Measurements from ENCODE around the gene TBXA2R. TPM values are rescaled to one million over a fixed set of nuclear protein-coding genes. Genes with fewer than 3 reads are reported as not detected.

The TBXA2R gene
- under 1 TPM; 0.32 to 0.44 (median 0.33) TPM for total RNA-seq

- peak within 1 kb of the TSS; percentile 60 to 73 for H3K27ac ChIP-seq
- peak within 1 kb of the TSS; percentile 47 to 76 (median 58) for H3K4me3 ChIP-seq
- H3K4me1 ChIP-seq: peaks cover 0 to 7% of the 10 kb centered on the region in 2 donors
- peak in 1 of 3 donors; percentile 11 for TF ChIP-seq POLR2AphosphoS5 (IDR thresholded peaks at IDR 0.05)
- no peak for TF ChIP-seq POLR2A (IDR thresholded peaks at IDR 0.05)
- H3K9me3 ChIP-seq: no peaks in the 10 kb centered on the region
- peak in 1 of 2 donors; percentile 54 for DNase-seq (ENCODE audit: low spot score in 2 of 2)
- intact Hi-C loops (cut with DNase I; ENCODE audit: low total_unique reads): no loop called here
- H3K27me3 ChIP-seq: no peaks in the 10 kb centered on the region
- no peaks in the 10 kb centered on the region for H3K36me3 ChIP-seq
Measured at GRCh38 chr19:3606690-3607289, at the start of gene TBXA2R. Gene TBXA2R, minus strand, starts transcription at chr19:3606875. Its CDS starts 6,241 bp downstream, at chr19:3600634.

GRCh38 chr19:3656073-3656746 lies 49.5 kb upstream of the TBXA2R start:
- DNase-seq (ENCODE audit: low spot score in 2 of 2): no peak
- no peak overlapping the region for H3K4me3 ChIP-seq
- TF ChIP-seq CTCF (IDR thresholded peaks at IDR 0.05): no peak
- no peak for TF ChIP-seq POLR2AphosphoS5 (IDR thresholded peaks at IDR 0.05)
- TF ChIP-seq POLR2A (IDR thresholded peaks at IDR 0.05): no peak
- H3K27ac ChIP-seq: no peak overlapping the region
- H3K9me3 ChIP-seq: no peaks in the 10 kb centered on the region
- H3K4me1 ChIP-seq: no peaks in the 10 kb centered on the region
- H3K36me3 ChIP-seq: peaks cover 7% of the 10 kb centered on the region
- intact Hi-C loops (cut with DNase I; ENCODE audit: low total_unique reads): loop anchor here (10.0 kb wide), 1 partner anchor 649 kb away; the partner anchor contains the start of genes FSD1 and TMIGD2
- no peaks in the 10 kb centered on the region for H3K27me3 ChIP-seq

- Histone ChIP-seq H3K27ac (no peak overlapping the region), H3K27me3 (no peaks in the 10 kb centered on the region), H3K4me1 (peaks cover 0 to 2% of the 10 kb centered on the region in 2 donors), H3K36me3 (peaks cover 7% of the 10 kb centered on the region), H3K9me3 (no peaks in the 10 kb centered on the region), H3K4me3 (no peak overlapping the region)
- TF ChIP-seq POLR2A (IDR thresholded peaks at IDR 0.05): no peak
- DNase-seq (ENCODE audit: low spot score in 2 of 2): no peak
- intact Hi-C loops (cut with DNase I; ENCODE audit: low total_unique reads): loop anchor here (10.0 kb wide), 1 partner anchor 649 kb away; the partner anchor contains the start of genes FSD1 and TMIGD2
Measured at GRCh38 chr19:3655402-3656072, 48.9 kb upstream of the TBXA2R start.

GRCh38 chr19:3653865-3654513 lies 47.3 kb upstream of the TBXA2R start:
- H3K4me1 ChIP-seq: peaks cover 5 to 10% of the 10 kb centered on the region in 2 donors
- H3K4me3 ChIP-seq: no peak overlapping the region
- peaks cover 7% of the 10 kb centered on the region for H3K36me3 ChIP-seq
- intact Hi-C loops (cut with DNase I; ENCODE audit: low total_unique reads): loop anchor here (10.0 kb wide), 1 partner anchor 651 kb away; the partner anchor contains the start of genes FSD1 and TMIGD2
- no peaks in the 10 kb centered on the region for H3K9me3 ChIP-seq
- no peak for TF ChIP-seq POLR2AphosphoS5 (IDR thresholded peaks at IDR 0.05)
- no peak for TF ChIP-seq CTCF (IDR thresholded peaks at IDR 0.05)
- TF ChIP-seq POLR2A (IDR thresholded peaks at IDR 0.05): no peak
- no peak for DNase-seq (ENCODE audit: low spot score in 2 of 2)
- no peak overlapping the region for H3K27ac ChIP-seq
- no peaks in the 10 kb centered on the region for H3K27me3 ChIP-seq

DNA sequence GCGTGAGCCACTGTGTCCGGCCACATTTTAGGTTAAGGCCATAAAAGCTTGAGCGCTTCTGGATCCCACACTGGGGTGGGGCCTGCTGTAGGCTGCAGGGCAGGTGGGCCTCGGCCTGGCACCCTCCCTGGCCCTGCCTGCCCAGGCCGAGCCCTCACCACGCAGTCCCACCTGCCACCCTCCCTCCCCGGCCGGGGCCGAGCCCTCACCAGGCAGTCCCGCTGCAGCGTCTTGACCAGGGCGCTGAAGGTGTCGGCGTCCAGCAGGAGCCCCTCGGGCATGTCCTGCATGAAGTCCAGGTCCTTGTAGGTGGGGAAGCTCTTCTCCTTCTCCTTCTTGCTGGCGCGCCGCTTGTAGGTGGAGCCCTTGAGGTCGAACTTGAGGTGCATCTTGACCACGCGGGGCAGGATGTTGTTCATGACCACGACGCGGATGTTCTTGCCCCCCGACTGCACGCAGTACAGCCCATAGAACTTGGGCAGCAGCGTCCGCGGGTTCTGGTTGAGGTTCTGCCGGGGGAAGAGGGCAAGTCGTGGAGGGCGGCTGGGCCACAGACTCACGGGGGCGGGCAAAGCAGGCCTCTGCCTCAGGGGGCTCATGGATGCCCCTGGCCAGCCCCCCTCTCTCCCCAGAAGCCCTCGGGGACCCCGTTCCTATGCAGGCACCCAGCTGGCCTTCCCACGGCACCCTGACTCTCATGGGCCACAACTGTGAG lies 46.6 kb upstream of the TBXA2R start:
- intact Hi-C loops (cut with DNase I; ENCODE audit: low total_unique reads): loop anchor here (10.0 kb wide), 1 partner anchor 652 kb away; the partner anchor contains the start of genes FSD1 and TMIGD2

More for the DNA sequence above, 46.6 kb upstream of the TBXA2R start:
- Histone ChIP-seq H3K4me1 (peaks cover 5 to 10% of the 10 kb centered on the region in 2 donors), H3K36me3 (peaks cover 7% of the 10 kb centered on the region), H3K27ac (no peak overlapping the region), H3K27me3 (no peaks in the 10 kb centered on the region), H3K4me3 (no peak overlapping the region), H3K9me3 (no peaks in the 10 kb centered on the region)
- DNase-seq (ENCODE audit: low spot score in 2 of 2): no peak
- TF ChIP-seq POLR2AphosphoS5 (IDR thresholded peaks at IDR 0.05) (no peak), CTCF (IDR thresholded peaks at IDR 0.05) (no peak), POLR2A (IDR thresholded peaks at IDR 0.05) (no peak)

All from breast epithelium (tissue), 4 donors.